GM19395 (cell line): ENCODE data around the gene GLCCI1.
A peak's percentile ranks its signal among the peaks of the same experiment; 100 is the strongest.

Experiments used
- ATAC-seq: cut with Tn5 transposase; IDR thresholded peaks from one replicate; pipeline ENCODE4 v1.9.1; 2021; ENCODE audit warnings: mild to moderate bottlenecking, moderate library complexity; ENCODE audit not compliant: unreplicated experiment

The GLCCI1 gene

GRCh38 chr7:7959979-7960670 lies 8.5 kb upstream of the GLCCI1 start:
- peak; percentile 97 for ATAC-seq

GRCh38 chr7:7962851-7963250 lies 5.7 kb upstream of the GLCCI1 start:
- no peak for ATAC-seq

- no peak for ATAC-seq
Measured at GRCh38 chr7:7964250-7964649, 4.3 kb upstream of the GLCCI1 start.

- no peak for ATAC-seq
Measured at GRCh38 chr7:7964691-7965090, 3.9 kb upstream of the GLCCI1 start.

GRCh38 chr7:7965301-7965700 lies 3.3 kb upstream of the GLCCI1 start:
- no peak for ATAC-seq

- peak; percentile 20 for ATAC-seq
Measured at GRCh38 chr7:7966141-7966734, 2.4 kb upstream of the GLCCI1 start.

GRCh38 chr7:7967886-7968543 lies 581 bp upstream of the GLCCI1 start:
- ATAC-seq = no peak

GRCh38 chr7:7969306-7970236 lies 975 bp downstream of the GLCCI1 start:
- ATAC-seq = no peak

GRCh38 chr7:7970237-7970530 lies 1.6 kb downstream of the GLCCI1 start:
- no peak for ATAC-seq

- ATAC-seq = no peak
Measured at GRCh38 chr7:7970531-7971307, 2.1 kb downstream of the GLCCI1 start.

GRCh38 chr7:7971308-7972040 lies 2.9 kb downstream of the GLCCI1 start:
- ATAC-seq = no peak

- ATAC-seq = no peak
Measured at GRCh38 chr7:7972128-7972527, 3.5 kb downstream of the GLCCI1 start.

- ATAC-seq = no peak
Measured at GRCh38 chr7:7972922-7973594, 4.5 kb downstream of the GLCCI1 start.

- ATAC-seq = no peak
Measured at GRCh38 chr7:7976677-7977076, 8.1 kb downstream of the GLCCI1 start.

GRCh38 chr7:7977774-7978173 lies 9.2 kb downstream of the GLCCI1 start:
- ATAC-seq = no peak

- ATAC-seq = no peak
Measured at GRCh38 chr7:7978860-7979259, 10.3 kb downstream of the GLCCI1 start.

- no peak for ATAC-seq
Measured at GRCh38 chr7:7979558-7979957, 11.0 kb downstream of the GLCCI1 start.

GRCh38 chr7:7980134-7980533 lies 11.5 kb downstream of the GLCCI1 start:
- no peak for ATAC-seq

GRCh38 chr7:7982904-7983303 lies 14.3 kb downstream of the GLCCI1 start:
- ATAC-seq = no peak
